Upper lobe of left lung (tissue), 6 donors: Measurements from ENCODE around the gene GOLIM4. TPM values are rescaled to one million over a fixed set of nuclear protein-coding genes. Genes with fewer than 3 reads are reported as not detected.
A peak's percentile ranks its signal among the peaks of the same experiment; 100 is the strongest.

Source experiments
- ATAC-seq, 2 donors: fragments of 200-7000 bp; cut with Tn5 transposase; one replicate each; pipeline ENCODE4 v1.9.1; 2022; ENCODE audit warnings: mild to moderate bottlenecking in 2 of 2, moderate library complexity in 2 of 2; ENCODE audit not compliant: low FRiP score in 2 of 2
- DNase-seq, 2 donors: peaks; one replicate each; pipeline ENCODE4 v3.0.0-alpha.2; 2019 to 2020
- H3K27ac ChIP-seq, 4 donors: fragments of 200-600 bp; sonication (generic); one replicate each; pipeline ENCODE4 v1.5.1; 2016 to 2019
- H3K27me3 ChIP-seq, 4 donors: fragments of 200-600 bp; sonication (generic); one replicate each; pipeline ENCODE4 v1.5.1; 2017 to 2019
- H3K36me3 ChIP-seq, 4 donors: fragments of 200-600 bp; sonication (generic); one replicate each; pipeline ENCODE4 v1.5.1; 2016 to 2019
- H3K4me1 ChIP-seq, 4 donors: fragments of 200-600 bp; sonication (generic); one replicate each; pipeline ENCODE4 v1.5.1; 2018 to 2019
- H3K4me3 ChIP-seq, 4 donors: fragments of 200-600 bp; sonication (generic); one replicate each; pipeline ENCODE4 v1.5.1; 2017 to 2019; ENCODE audit warnings: mild to moderate bottlenecking in 2 of 4, moderate library complexity in 1 of 4
- H3K9me3 ChIP-seq, 4 donors: fragments of 200-600 bp; sonication (generic); one replicate each; pipeline ENCODE4 v1.5.1; 2018 to 2019
- EP300 ChIP-seq, 4 donors: sonication (generic); formaldehyde crosslinking; IDR thresholded peaks; one replicate each; pipeline ENCODE4 v1.5.1; 2017; ENCODE audit warnings: antibody characterized with exemption in 4 of 4, control low read depth in 2 of 4
- POLR2A ChIP-seq, 4 donors: fragments of 450-650 bp; IDR thresholded peaks; one replicate each; pipeline ENCODE4 v1.5.1; 2016 to 2017; ENCODE audit warnings: antibody characterized with exemption in 4 of 4, mild to moderate bottlenecking in 2 of 4
- POLR2AphosphoS5 ChIP-seq, 2 donors: sonication (generic); formaldehyde crosslinking; IDR thresholded peaks; one replicate each; pipeline ENCODE4 v1.5.1; 2017; ENCODE audit warnings: antibody characterized with exemption in 2 of 2
- WGBS, 2 donors: methylation state at CpG; one replicate each; pipeline ENCODE4 v1.1.5; 2017 to 2018; 5-methylcytosine and 5-hydroxymethylcytosine counted together
- total RNA-seq, 6 donors: library from RNA; depleted of rRNA in 4 of 6; stranded (reverse); fragments of >200 nt in 4 of 6; gene quantifications; one replicate each; pipeline versions ENCODE4 v1.1.0 to v1.2.1, GENCODE V29; 2016 to 2021
- TF ChIP-seq, protein P1 (sequence below), 6 experiments: fragments of 450-650 bp in 4 of 6; fragments of 200-600 bp in 2 of 6; sonication (generic) in 2 of 6; IDR thresholded peaks; one replicate each; pipeline ENCODE4 v1.5.1; 2016 to 2019; ENCODE audit warnings: antibody characterized with exemption in 6 of 6
- donor health status: DM: no; HTN: no; CAD: no; lungs with moderate emphysema.
- donor health status: DM: no; HTN: yes; CAD: no; lungs with severe emphysema.

Gene GOLIM4
- total RNA-seq, 6 donors from 2014 or later: 34.6 to 79.1 (median 43.6) TPM

DNA sequence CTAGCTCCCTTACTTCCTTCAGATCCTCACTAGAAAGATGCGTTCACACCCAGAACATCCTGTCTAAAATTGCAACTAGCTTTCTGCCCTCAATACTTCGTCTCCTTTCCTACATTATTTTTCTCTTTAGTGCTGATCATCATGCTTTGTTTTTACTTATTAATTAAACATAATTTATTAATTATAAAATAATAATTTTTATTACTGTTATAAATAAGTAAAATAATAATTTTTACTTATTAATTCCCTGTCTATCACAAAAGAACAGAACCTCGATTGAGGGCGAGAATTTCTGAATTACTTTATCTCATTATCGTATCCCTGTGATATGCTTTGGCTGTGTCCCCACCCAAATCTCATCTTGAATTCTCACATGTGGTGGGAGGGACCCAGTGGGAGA lies 41.3 kb downstream of the GOLIM4 start:
- Histone ChIP-seq H3K27ac (no peak overlapping the region), H3K36me3 (no peaks in the 10 kb centered on the region), H3K4me3 (no peak overlapping the region), H3K4me1 (peaks cover 0 to 14% (median 8%) of the 10 kb centered on the region in 4 donors), H3K9me3 (no peaks in the 10 kb centered on the region), H3K27me3 (no peaks in the 10 kb centered on the region)
- TF ChIP-seq, protein P1, sequence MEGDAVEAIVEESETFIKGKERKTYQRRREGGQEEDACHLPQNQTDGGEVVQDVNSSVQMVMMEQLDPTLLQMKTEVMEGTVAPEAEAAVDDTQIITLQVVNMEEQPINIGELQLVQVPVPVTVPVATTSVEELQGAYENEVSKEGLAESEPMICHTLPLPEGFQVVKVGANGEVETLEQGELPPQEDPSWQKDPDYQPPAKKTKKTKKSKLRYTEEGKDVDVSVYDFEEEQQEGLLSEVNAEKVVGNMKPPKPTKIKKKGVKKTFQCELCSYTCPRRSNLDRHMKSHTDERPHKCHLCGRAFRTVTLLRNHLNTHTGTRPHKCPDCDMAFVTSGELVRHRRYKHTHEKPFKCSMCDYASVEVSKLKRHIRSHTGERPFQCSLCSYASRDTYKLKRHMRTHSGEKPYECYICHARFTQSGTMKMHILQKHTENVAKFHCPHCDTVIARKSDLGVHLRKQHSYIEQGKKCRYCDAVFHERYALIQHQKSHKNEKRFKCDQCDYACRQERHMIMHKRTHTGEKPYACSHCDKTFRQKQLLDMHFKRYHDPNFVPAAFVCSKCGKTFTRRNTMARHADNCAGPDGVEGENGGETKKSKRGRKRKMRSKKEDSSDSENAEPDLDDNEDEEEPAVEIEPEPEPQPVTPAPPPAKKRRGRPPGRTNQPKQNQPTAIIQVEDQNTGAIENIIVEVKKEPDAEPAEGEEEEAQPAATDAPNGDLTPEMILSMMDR (IDR thresholded peaks at IDR 0.05): no peak
- no peak for TF ChIP-seq POLR2AphosphoS5 (IDR thresholded peaks at IDR 0.05)
- TF ChIP-seq EP300 (IDR thresholded peaks at IDR 0.05): no peak
- TF ChIP-seq POLR2A (IDR thresholded peaks at IDR 0.05): no peak
- no peak for ATAC-seq
- no peak for DNase-seq
- 94 to 95% methylated on average over 5 of the region's 5 CpGs for WGBS, 2 donors

DNA sequence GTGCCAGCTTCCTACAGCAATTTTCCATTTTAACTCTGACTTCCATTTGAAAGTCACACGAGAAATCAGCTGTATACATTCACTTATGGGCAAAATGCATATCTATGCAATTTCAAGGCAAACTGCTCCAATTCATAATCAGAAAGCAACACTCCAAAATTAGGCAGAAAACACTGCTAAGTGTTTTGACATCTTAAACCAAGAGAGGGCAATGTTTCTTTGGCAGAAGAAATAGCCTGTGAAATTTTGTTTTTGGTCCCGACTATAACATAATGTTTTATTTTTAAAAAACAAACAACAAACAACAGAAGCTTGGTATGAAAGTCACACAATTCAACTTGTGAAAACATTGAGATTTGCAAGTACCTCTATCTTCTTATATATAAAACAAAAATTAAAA lies 42.6 kb downstream of the GOLIM4 start:
- WGBS, 2 donors: 60 to 63% methylated on average over 2 of the region's 2 CpGs
- no peak for ATAC-seq
- TF ChIP-seq POLR2AphosphoS5 (IDR thresholded peaks at IDR 0.05): no peak
- TF ChIP-seq, protein P1 (IDR thresholded peaks at IDR 0.05): peak in 1 of 6 experiments; percentile 5

GRCh38 chr3:168052515-168052914 lies 43.2 kb downstream of the GOLIM4 start:
- no peak overlapping the region for H3K4me3 ChIP-seq
- H3K27me3 ChIP-seq: no peaks in the 10 kb centered on the region
- no peaks in the 10 kb centered on the region for H3K9me3 ChIP-seq
- no peak for ATAC-seq
- TF ChIP-seq POLR2AphosphoS5 (IDR thresholded peaks at IDR 0.05): no peak
- TF ChIP-seq POLR2A (IDR thresholded peaks at IDR 0.05): no peak
- TF ChIP-seq, protein P1 (IDR thresholded peaks at IDR 0.05): no peak
- TF ChIP-seq EP300 (IDR thresholded peaks at IDR 0.05): no peak
- WGBS, 2 donors: 87 to 88% methylated on average over 2 of the region's 2 CpGs
- no peak for DNase-seq
- H3K27ac ChIP-seq: no peak overlapping the region
- peaks cover 0 to 17% (median 9%) of the 10 kb centered on the region in 4 donors for H3K4me1 ChIP-seq
- no peaks in the 10 kb centered on the region for H3K36me3 ChIP-seq

More for the DNA sequence above, 42.6 kb downstream of the GOLIM4 start:
- Histone ChIP-seq H3K4me1 (peaks cover 0 to 17% (median 9%) of the 10 kb centered on the region in 4 donors), H3K27ac (no peak overlapping the region), H3K27me3 (no peaks in the 10 kb centered on the region), H3K36me3 (no peaks in the 10 kb centered on the region), H3K4me3 (no peak overlapping the region), H3K9me3 (no peaks in the 10 kb centered on the region)
- DNase-seq: no peak

- no peaks in the 10 kb centered on the region for H3K27me3 ChIP-seq
- ATAC-seq (peak in 1 of 2 donors; percentile 45), DNase-seq (no peak)
- no peaks in the 10 kb centered on the region for H3K36me3 ChIP-seq
- no peak overlapping the region for H3K4me3 ChIP-seq
- H3K27ac ChIP-seq: no peak overlapping the region
- TF ChIP-seq POLR2A (IDR thresholded peaks at IDR 0.05) (no peak), POLR2AphosphoS5 (IDR thresholded peaks at IDR 0.05) (no peak), EP300 (IDR thresholded peaks at IDR 0.05) (no peak)
- TF ChIP-seq, protein P1 (IDR thresholded peaks at IDR 0.05): no peak
- peaks cover 0 to 17% (median 9%) of the 10 kb centered on the region in 4 donors for H3K4me1 ChIP-seq
- H3K9me3 ChIP-seq: no peaks in the 10 kb centered on the region
- 53 to 57% methylated on average over 9 of the region's 9 CpGs for WGBS, 2 donors
Measured at GRCh38 chr3:168051531-168052471, 43.9 kb downstream of the GOLIM4 start.
